Hematopoietic multipotent progenitor cell treated with erythropoietin and hydrocortisone succinate and interleukin-3 and kit ligand, for 4 days (in vitro differentiated cells): ENCODE data around the gene PSME3IP1.
"Not testable (repeated sequence)": the region's sequence is repeated elsewhere in the genome, so short reads cannot be mapped to it uniquely, and the experiment has no call there.

Experiments used
- DNase-seq: peaks from one replicate; pipeline ENCODE4 v3.0.0-alpha.2; 2015

PSME3IP1 gene

GRCh38 chr16:57196286-57196685 is 10.4 kb upstream of the PSME3IP1 start:
- DNase-seq: no peak

GRCh38 chr16:57194512-57194911 is 8.7 kb upstream of the PSME3IP1 start:
- DNase-seq: no peak

GRCh38 chr16:57192720-57193486 is 7.1 kb upstream of the PSME3IP1 start:
- no peak for DNase-seq

- DNase-seq: no peak
Measured at GRCh38 chr16:57192146-57192545, 6.3 kb upstream of the PSME3IP1 start.

GRCh38 chr16:57191056-57191571 is 5.3 kb upstream of the PSME3IP1 start:
- DNase-seq: no peak

- no peak for DNase-seq
Measured at GRCh38 chr16:57190136-57190535, 4.3 kb upstream of the PSME3IP1 start.

- not testable (repeated sequence) for DNase-seq
Measured at GRCh38 chr16:57189527-57189926, 3.7 kb upstream of the PSME3IP1 start.

GRCh38 chr16:57188711-57189002 is 2.8 kb upstream of the PSME3IP1 start:
- DNase-seq: no peak

GRCh38 chr16:57187902-57188710 is 2.3 kb upstream of the PSME3IP1 start:
- DNase-seq: not testable (repeated sequence)

- peak; percentile 49 for DNase-seq
Measured at GRCh38 chr16:57186872-57187854, 1.3 kb upstream of the PSME3IP1 start.

GRCh38 chr16:57185446-57185944 is 344 bp downstream of the PSME3IP1 start:
- DNase-seq: peak; percentile 49

- DNase-seq: no peak
Measured at GRCh38 chr16:57184887-57185445, 873 bp downstream of the PSME3IP1 start.

GRCh38 chr16:57184113-57184512 is 1.7 kb downstream of the PSME3IP1 start:
- no peak for DNase-seq

GRCh38 chr16:57179215-57179828 is 6.5 kb downstream of the PSME3IP1 start:
- no peak for DNase-seq

GRCh38 chr16:57178793-57179212 is 7.0 kb downstream of the PSME3IP1 start:
- no peak for DNase-seq

- no peak for DNase-seq
Measured at GRCh38 chr16:57178196-57178595, 7.6 kb downstream of the PSME3IP1 start.

- DNase-seq: no peak
Measured at GRCh38 chr16:57175896-57176295, 9.9 kb downstream of the PSME3IP1 start.

GRCh38 chr16:57172721-57173290 is 13.0 kb downstream of the PSME3IP1 start:
- no peak for DNase-seq

GRCh38 chr16:57169327-57169726 is 16.5 kb downstream of the PSME3IP1 start:
- no peak for DNase-seq

GRCh38 chr16:57167953-57168352 is 17.9 kb downstream of the PSME3IP1 start:
- DNase-seq: peak; percentile 86

GRCh38 chr16:57167538-57167937 is 18.3 kb downstream of the PSME3IP1 start:
- DNase-seq: no peak
